Sigmoid colon (tissue), 7 donors: Measurements from ENCODE around the gene EIF4EBP2. TPM values are rescaled to one million over a fixed set of nuclear protein-coding genes. Genes with fewer than 3 reads are reported as not detected.

Experiments
- DNase-seq: peaks from one replicate; pipeline ENCODE4 v3.0.0-alpha.2; 2019
- H3K27ac ChIP-seq, 4 donors: fragments of 200-600 bp; sonication (generic); one replicate each; pipeline ENCODE4 v1.5.1; 2016 to 2019; ENCODE audit warnings: mild to moderate bottlenecking in 1 of 4
- H3K27me3 ChIP-seq, 3 donors: fragments of 200-600 bp; sonication (generic); one replicate each; pipeline ENCODE4 v1.5.1; 2019; ENCODE audit warnings: mild to moderate bottlenecking in 1 of 3
- H3K36me3 ChIP-seq, 4 donors: fragments of 200-600 bp; sonication (generic); one replicate each; pipeline ENCODE4 v1.5.1; 2016 to 2019
- H3K4me1 ChIP-seq, 4 donors: fragments of 200-600 bp; sonication (generic); one replicate each; pipeline ENCODE4 v1.5.1; 2017 to 2019
- H3K4me3 ChIP-seq, 4 donors: fragments of 200-600 bp; sonication (generic); one replicate each; pipeline ENCODE4 v1.5.1; 2017 to 2019; ENCODE audit warnings: mild to moderate bottlenecking in 2 of 4, moderate library complexity in 1 of 4
- H3K9me3 ChIP-seq, 4 donors: fragments of 200-600 bp in 3 of 4; sonication (generic) in 3 of 4; one replicate each; pipeline versions ENCODE4 v1.5.1 to v1.6.1; 2013 to 2019
- EP300 ChIP-seq, 4 donors: sonication (generic); formaldehyde crosslinking; IDR thresholded peaks; one replicate each; pipeline ENCODE4 v1.6.1; 2017; ENCODE audit warnings: antibody characterized with exemption in 4 of 4
- POLR2A ChIP-seq, 2 donors: fragments of 450-650 bp; IDR thresholded peaks; one replicate each; pipeline ENCODE4 v1.6.1; 2016; ENCODE audit warnings: antibody characterized with exemption in 2 of 2, mild to moderate bottlenecking in 2 of 2, moderate library complexity in 2 of 2
- POLR2AphosphoS5 ChIP-seq, 4 donors: sonication (generic); formaldehyde crosslinking; IDR thresholded peaks; one replicate each; pipeline ENCODE4 v1.6.1; 2017; ENCODE audit warnings: antibody characterized with exemption in 4 of 4
- WGBS, 2 donors: extraction: QIAGEN DNeasy Blood & Tissue Kit; methylation state at CpG; one replicate each; pipeline ENCODE4 v1.1.7; 2013; 5-methylcytosine and 5-hydroxymethylcytosine counted together
- intact Hi-C: fragments of 100-400 bp; cut with DNase I; formaldehyde crosslinking; loops from one replicate; pipeline ENCODE4 v1.15.1; 2023
- polyA plus RNA-seq, 3 donors: library from polyadenylated mRNA; stranded (reverse); fragments of 200-250 nt; gene quantifications; one replicate each; pipeline ENCODE4 v1.2.3, GENCODE V29; 2013
- total RNA-seq, 4 donors: library from RNA; depleted of rRNA; stranded (reverse); fragments of >200 nt; gene quantifications; one replicate each; pipeline ENCODE4 v1.1.0, GENCODE V29; 2016
- TF ChIP-seq, protein P1 (sequence below), 4 experiments: fragments of 450-650 bp in 3 of 4; fragments of 200-600 bp in 1 of 4; IDR thresholded peaks; one replicate each; pipeline ENCODE4 v1.5.1; 2016 to 2019; ENCODE audit warnings: antibody characterized with exemption in 4 of 4, mild to moderate bottlenecking in 3 of 4, moderate library complexity in 2 of 4
- donor health status: healthy with polysubstance abuse.
- donor health status: Bipolar disorder and iron deficiency.
- donor health status: healthy.

EIF4EBP2 gene
- total and polyA plus RNA-seq, 7 donors, result 34.7 to 102 (median 73.1) TPM

DNA sequence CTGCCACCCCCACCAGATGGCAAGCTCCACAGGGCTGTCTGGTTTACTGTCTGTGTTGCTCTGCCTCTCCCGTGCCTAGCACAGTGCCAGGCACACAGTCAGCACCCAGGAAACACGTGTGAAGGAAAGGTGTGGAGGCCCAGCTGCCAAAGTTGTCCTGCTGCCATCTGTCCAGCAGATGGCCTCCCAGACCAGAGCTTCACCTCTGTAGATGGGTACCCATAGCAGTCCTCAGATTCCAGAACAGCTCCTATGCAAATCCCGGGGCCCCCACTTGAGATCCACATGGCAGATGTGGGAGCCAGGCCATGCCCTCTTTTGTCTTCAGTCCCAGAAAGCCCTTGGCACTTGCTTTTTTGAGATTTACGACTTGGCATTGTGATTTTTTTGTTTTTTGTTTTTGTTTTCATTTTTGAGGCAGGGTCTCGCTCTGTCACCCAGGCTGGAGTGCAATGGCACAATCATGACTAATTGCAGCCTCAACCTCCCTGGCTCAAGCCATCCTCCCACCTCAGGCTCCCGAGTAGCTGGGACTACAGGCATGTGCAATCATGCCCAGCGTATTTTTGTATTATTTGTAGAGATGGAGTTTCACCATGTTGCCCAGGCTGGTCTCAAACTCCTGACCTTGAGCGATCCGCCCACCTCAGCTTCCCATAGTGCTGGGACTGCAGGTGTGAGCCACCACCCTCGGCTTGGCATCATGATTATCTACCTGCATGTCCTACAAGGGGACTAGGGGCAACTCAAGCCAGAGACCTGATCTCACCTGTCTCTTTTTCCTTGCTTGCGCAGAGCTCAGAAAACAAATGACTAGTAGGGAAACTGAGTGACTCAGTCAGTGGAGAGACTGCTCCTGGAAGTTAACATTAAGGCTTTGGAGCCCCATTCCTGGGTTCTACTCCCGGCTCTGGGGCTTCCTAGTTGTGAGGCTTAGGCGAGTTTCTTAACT is 57.7 kb downstream of the EIF4EBP2 start:
- no peak overlapping the region for H3K4me3 ChIP-seq
- peak; percentile 80 for DNase-seq
- H3K36me3 ChIP-seq, result no peaks in the 10 kb centered on the region
- H3K9me3 ChIP-seq, result no peaks in the 10 kb centered on the region
- intact Hi-C loops, result loop anchor here (1.0 kb wide), 2 partner anchors 79 to 298 kb away; no protein-coding TSS in a partner anchor
- peak overlapping the region; percentile 39 to 88 (median 66) for H3K27ac ChIP-seq
- 48 to 63% methylated on average over 13 of the region's 13 CpGs for WGBS, 2 donors
- no peak for TF ChIP-seq POLR2A (IDR thresholded peaks at IDR 0.05)
- TF ChIP-seq, protein P1, sequence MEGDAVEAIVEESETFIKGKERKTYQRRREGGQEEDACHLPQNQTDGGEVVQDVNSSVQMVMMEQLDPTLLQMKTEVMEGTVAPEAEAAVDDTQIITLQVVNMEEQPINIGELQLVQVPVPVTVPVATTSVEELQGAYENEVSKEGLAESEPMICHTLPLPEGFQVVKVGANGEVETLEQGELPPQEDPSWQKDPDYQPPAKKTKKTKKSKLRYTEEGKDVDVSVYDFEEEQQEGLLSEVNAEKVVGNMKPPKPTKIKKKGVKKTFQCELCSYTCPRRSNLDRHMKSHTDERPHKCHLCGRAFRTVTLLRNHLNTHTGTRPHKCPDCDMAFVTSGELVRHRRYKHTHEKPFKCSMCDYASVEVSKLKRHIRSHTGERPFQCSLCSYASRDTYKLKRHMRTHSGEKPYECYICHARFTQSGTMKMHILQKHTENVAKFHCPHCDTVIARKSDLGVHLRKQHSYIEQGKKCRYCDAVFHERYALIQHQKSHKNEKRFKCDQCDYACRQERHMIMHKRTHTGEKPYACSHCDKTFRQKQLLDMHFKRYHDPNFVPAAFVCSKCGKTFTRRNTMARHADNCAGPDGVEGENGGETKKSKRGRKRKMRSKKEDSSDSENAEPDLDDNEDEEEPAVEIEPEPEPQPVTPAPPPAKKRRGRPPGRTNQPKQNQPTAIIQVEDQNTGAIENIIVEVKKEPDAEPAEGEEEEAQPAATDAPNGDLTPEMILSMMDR (IDR thresholded peaks at IDR 0.05), result peak; percentile 75 to 91 (median 82)
- H3K4me1 ChIP-seq, result peaks cover 0 to 56% (median 35%) of the 10 kb centered on the region in 4 donors
- H3K27me3 ChIP-seq, result no peaks in the 10 kb centered on the region

DNA sequence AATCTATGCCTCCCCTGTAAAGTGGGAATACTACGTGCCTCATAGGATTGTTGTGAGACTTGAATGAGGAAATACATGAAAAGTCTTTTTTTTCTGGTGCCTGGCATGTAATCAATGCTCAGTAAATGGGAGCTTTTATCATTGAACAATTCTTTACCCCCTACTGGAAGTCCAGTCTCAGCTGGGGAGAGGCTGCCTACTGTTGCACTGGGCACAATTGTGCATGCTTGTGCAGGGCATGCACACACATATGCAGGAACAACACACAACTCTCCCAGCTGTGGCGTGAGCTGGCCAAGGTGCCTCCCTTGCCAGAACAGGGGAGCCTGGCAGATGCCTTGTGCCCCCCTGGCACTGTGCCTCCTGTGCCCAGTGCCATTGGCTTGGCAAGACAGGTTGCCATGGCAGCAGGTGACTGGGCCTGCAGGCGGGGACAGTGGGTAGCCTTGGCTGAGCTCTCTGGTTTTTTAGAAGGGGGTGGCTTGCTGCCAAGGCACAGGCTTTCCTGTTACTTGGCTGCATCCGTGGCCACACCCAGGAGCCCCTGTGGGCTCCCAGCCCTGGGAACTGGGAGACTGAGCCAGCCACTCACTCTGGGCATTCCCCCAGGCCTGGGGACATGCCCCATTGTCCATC is 58.5 kb downstream of the EIF4EBP2 start:
- H3K27me3 ChIP-seq, result no peaks in the 10 kb centered on the region
- intact Hi-C loops, result no loop called here
- H3K4me1 ChIP-seq, result peaks cover 0 to 52% (median 34%) of the 10 kb centered on the region in 4 donors
- WGBS, 2 donors, result 21 to 49% methylated on average over 4 of the region's 4 CpGs
- no peak overlapping the region for H3K4me3 ChIP-seq
- TF ChIP-seq POLR2AphosphoS5 (IDR thresholded peaks at IDR 0.05) (peak in 1 of 4 donors; percentile 14), POLR2A (IDR thresholded peaks at IDR 0.05) (no peak)
- TF ChIP-seq, protein P1 (IDR thresholded peaks at IDR 0.05), result no peak
- no peaks in the 10 kb centered on the region for H3K36me3 ChIP-seq
- peak; percentile 90 for DNase-seq
- peak overlapping the region; percentile 39 to 88 (median 66) for H3K27ac ChIP-seq
- H3K9me3 ChIP-seq, result no peaks in the 10 kb centered on the region

GRCh38 chr10:70465278-70465677 is 61.3 kb downstream of the EIF4EBP2 start:
- peaks cover 0 to 38% (median 11%) of the 10 kb centered on the region in 4 donors for H3K4me1 ChIP-seq
- H3K27ac ChIP-seq, result no peak overlapping the region
- WGBS, 2 donors, result 85 to 94% methylated on average over 4 of the region's 4 CpGs
- no peaks in the 10 kb centered on the region for H3K36me3 ChIP-seq
- no peaks in the 10 kb centered on the region for H3K9me3 ChIP-seq
- intact Hi-C loops, result no loop called here
- TF ChIP-seq, protein P1 (IDR thresholded peaks at IDR 0.05), result no peak
- TF ChIP-seq POLR2AphosphoS5 (IDR thresholded peaks at IDR 0.05) (no peak), EP300 (IDR thresholded peaks at IDR 0.05) (no peak), POLR2A (IDR thresholded peaks at IDR 0.05) (no peak)
- H3K27me3 ChIP-seq, result no peaks in the 10 kb centered on the region
- no peak for DNase-seq
- H3K4me3 ChIP-seq, result no peak overlapping the region

DNA sequence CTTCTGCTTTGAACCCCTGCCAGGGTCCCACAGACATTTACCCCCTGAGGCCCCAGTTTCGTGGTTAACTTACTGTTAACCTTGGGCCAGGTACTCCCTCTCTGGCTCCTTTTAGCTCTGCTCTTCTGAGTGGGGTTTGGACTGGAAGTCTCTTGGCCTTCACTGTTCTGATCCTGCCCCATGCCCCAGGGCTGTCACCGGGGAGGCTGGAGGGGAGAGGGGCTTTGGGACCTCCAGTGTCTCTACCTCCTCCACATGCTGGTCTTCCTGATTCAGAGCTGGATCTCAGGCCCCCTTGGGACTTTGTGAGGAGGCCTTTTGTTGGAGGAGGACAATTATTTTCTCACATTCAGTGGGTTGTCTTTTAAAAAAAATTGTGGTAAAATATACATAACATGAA is 61.9 kb downstream of the EIF4EBP2 start:
- no peak for TF ChIP-seq EP300 (IDR thresholded peaks at IDR 0.05)
- no peak for TF ChIP-seq POLR2AphosphoS5 (IDR thresholded peaks at IDR 0.05)
- Histone ChIP-seq H3K27ac (no peak overlapping the region), H3K9me3 (no peaks in the 10 kb centered on the region), H3K4me3 (no peak overlapping the region), H3K27me3 (no peaks in the 10 kb centered on the region), H3K4me1 (peaks cover 0 to 38% (median 11%) of the 10 kb centered on the region in 4 donors), H3K36me3 (no peaks in the 10 kb centered on the region)
- intact Hi-C loops, result no loop called here
- no peak for DNase-seq
- WGBS, 2 donors, result 79 to 82% methylated on average over 2 of the region's 2 CpGs

- intact Hi-C loops, result no loop called here
Observed at GRCh38 chr10:70466951-70467350, 63.0 kb downstream of the EIF4EBP2 start.

More at GRCh38 chr10:70466951-70467350, 63.0 kb downstream of the EIF4EBP2 start:
- Histone ChIP-seq H3K27ac (no peak overlapping the region), H3K36me3 (no peaks in the 10 kb centered on the region), H3K4me3 (no peak overlapping the region), H3K9me3 (no peaks in the 10 kb centered on the region), H3K27me3 (no peaks in the 10 kb centered on the region), H3K4me1 (peaks cover 0 to 28% (median 11%) of the 10 kb centered on the region in 4 donors)
- DNase-seq, result no peak
- 88 to 94% methylated on average over 3 of the region's 3 CpGs for WGBS, 2 donors
- TF ChIP-seq POLR2A (IDR thresholded peaks at IDR 0.05) (no peak), EP300 (IDR thresholded peaks at IDR 0.05) (no peak), POLR2AphosphoS5 (IDR thresholded peaks at IDR 0.05) (no peak)
- TF ChIP-seq, protein P1 (IDR thresholded peaks at IDR 0.05), result no peak
